Esophagus (tissue), 2 donors: ENCODE results near the gene TWNK. TPM values are rescaled to one million over a fixed set of nuclear protein-coding genes. Genes with fewer than 3 reads are reported as not detected.
A peak's percentile ranks its signal among the peaks of the same experiment; 100 is the strongest.

Experiments used
- H3K27ac ChIP-seq, 2 donors: one replicate each; pipeline ENCODE4 v1.5.1; 2013; ENCODE audit warnings: low read depth in 2 of 2, mild to moderate bottlenecking in 2 of 2, inconsistent platforms in 1 of 2, low read length in 1 of 2, moderate library complexity in 1 of 2
- H3K27me3 ChIP-seq, 2 donors: one replicate each; pipeline ENCODE4 v1.6.1; 2013; ENCODE audit warnings: low read length in 2 of 2, control low read depth in 1 of 2, mild to moderate bottlenecking in 1 of 2; ENCODE audit not compliant: insufficient read depth in 2 of 2, control insufficient read depth in 1 of 2
- H3K36me3 ChIP-seq, 2 donors: one replicate each; pipeline ENCODE4 v1.6.1; 2013; ENCODE audit warnings: low read length in 1 of 2; ENCODE audit not compliant: control insufficient read depth in 2 of 2, insufficient read depth in 2 of 2
- H3K4me1 ChIP-seq, 2 donors: one replicate each; pipeline ENCODE4 v1.6.1; 2013; ENCODE audit warnings: low read length in 1 of 2; ENCODE audit not compliant: control insufficient read depth in 2 of 2, insufficient read depth in 2 of 2
- H3K4me3 ChIP-seq, 2 donors: one replicate each; pipeline ENCODE4 v1.5.1; 2013; ENCODE audit warnings: low read length in 2 of 2, mild to moderate bottlenecking in 2 of 2, low read depth in 1 of 2, moderate library complexity in 1 of 2
- H3K9me3 ChIP-seq, 2 donors: one replicate each; pipeline ENCODE4 v1.6.1; 2013; ENCODE audit warnings: mild to moderate bottlenecking in 2 of 2, low read depth in 1 of 2, low read length in 1 of 2, moderate library complexity in 1 of 2; ENCODE audit not compliant: control insufficient read depth in 2 of 2, insufficient read depth in 1 of 2
- WGBS, 2 donors: extraction: QIAGEN DNeasy Blood & Tissue Kit; methylation state at CpG; one replicate each; pipeline ENCODE4 v1.1.7; 2013; 5-methylcytosine and 5-hydroxymethylcytosine counted together
- polyA plus RNA-seq, 2 donors: library from polyadenylated mRNA; stranded (reverse); fragments of 200-250 nt; gene quantifications; one replicate each; pipeline ENCODE4 v1.2.3, GENCODE V29; 2013
- donor health status: healthy with polysubstance abuse.
- donor health status: Bipolar disorder and iron deficiency.

Gene TWNK
- polyA plus RNA-seq, 2 donors: 3.6 to 7.1 TPM

GRCh38 chr10:100965820-100966219 is 21.5 kb upstream of the TWNK start:
- peaks cover 0 to 5% of the 10 kb centered on the region in 2 donors for H3K4me1 ChIP-seq
- no peaks in the 10 kb centered on the region for H3K9me3 ChIP-seq
- no peaks in the 10 kb centered on the region for H3K36me3 ChIP-seq
- 71 to 76% methylated on average over 5 of the region's 5 CpGs for WGBS, 2 donors
- no peak overlapping the region for H3K4me3 ChIP-seq
- H3K27me3 ChIP-seq: no peaks in the 10 kb centered on the region
- H3K27ac ChIP-seq: no peak overlapping the region

DNA sequence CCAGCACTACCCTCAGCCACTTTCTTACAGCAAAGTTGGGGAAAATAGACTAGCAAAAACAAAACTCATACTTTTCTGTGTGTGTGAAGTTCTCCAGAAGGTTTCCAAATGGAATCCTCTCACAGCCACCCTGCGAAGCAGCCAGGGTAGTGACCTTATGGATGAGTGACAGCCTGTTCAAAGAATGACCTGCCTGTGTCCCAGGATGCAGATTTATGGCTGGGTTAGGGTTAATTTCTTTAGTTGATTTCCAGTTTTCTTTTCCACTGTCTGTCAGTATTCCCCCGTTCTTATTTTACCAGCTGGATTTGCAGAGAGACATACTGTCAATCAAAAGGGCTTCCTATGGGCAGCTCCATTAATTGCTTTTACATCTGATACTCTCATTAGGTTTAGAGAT is 20.5 kb upstream of the TWNK start:
- Histone ChIP-seq H3K4me1 (peaks cover 0 to 5% of the 10 kb centered on the region in 2 donors), H3K9me3 (no peaks in the 10 kb centered on the region), H3K27ac (no peak overlapping the region), H3K36me3 (no peaks in the 10 kb centered on the region), H3K27me3 (no peaks in the 10 kb centered on the region), H3K4me3 (no peak overlapping the region)
- WGBS, 2 donors: 62 to 77% methylated on average over 2 of the region's 2 CpGs

- WGBS, 2 donors: 72 to 88% methylated on average over 2 of the region's 2 CpGs
These were observed 20.0 kb upstream of the TWNK start for GRCh38 chr10:100967332-100967731.

DNA sequence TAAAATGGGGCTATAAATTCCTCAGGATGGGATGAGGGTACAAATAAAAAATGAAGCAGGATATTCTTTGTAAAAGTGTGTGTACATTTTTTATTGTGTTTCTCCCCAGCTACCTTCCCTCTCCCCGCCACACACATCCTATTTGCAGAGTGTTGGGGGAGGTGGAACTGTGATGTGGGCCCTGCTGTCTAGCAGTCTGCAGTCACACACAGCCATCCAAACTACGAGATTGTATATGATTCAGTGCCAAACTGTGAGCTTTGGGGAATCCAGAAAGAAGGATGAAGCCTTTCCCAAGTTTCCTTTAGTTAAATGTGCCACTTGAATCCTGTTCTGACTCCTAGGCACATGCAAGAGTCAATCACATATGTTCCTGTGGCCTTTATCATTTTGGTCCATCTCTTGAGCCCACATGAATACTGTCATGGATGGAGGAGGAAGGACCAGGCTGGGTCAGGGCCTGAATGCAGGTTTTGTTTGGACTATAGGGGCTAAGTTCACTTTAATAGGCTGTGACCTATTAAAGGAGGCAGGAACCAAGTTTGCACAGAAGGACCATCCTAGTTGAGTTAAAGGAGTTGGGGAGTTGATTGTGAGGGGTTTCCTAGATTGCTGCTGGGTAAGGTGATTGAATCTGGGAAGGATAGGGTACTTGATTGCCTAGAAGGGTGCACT is 19.1 kb upstream of the TWNK start:
- Histone ChIP-seq H3K9me3 (no peaks in the 10 kb centered on the region), H3K4me1 (peaks cover 0 to 5% of the 10 kb centered on the region in 2 donors), H3K36me3 (no peaks in the 10 kb centered on the region), H3K27me3 (no peaks in the 10 kb centered on the region), H3K4me3 (no peak overlapping the region), H3K27ac (no peak overlapping the region)
- WGBS, 2 donors: 79 to 81% methylated on average over 2 of the region's 2 CpGs

More at GRCh38 chr10:100967332-100967731, 20.0 kb upstream of the TWNK start:
- Histone ChIP-seq H3K27ac (no peak overlapping the region), H3K36me3 (no peaks in the 10 kb centered on the region), H3K9me3 (no peaks in the 10 kb centered on the region), H3K4me3 (no peak overlapping the region), H3K4me1 (peaks cover 0 to 5% of the 10 kb centered on the region in 2 donors), H3K27me3 (no peaks in the 10 kb centered on the region)

- Histone ChIP-seq H3K4me1 (peaks cover 0 to 5% of the 10 kb centered on the region in 2 donors), H3K4me3 (peak overlapping the region; percentile 41 to 49), H3K27me3 (no peaks in the 10 kb centered on the region), H3K27ac (no peak overlapping the region), H3K9me3 (no peaks in the 10 kb centered on the region), H3K36me3 (no peaks in the 10 kb centered on the region)
- 20 to 23% methylated on average over 9 of the region's 9 CpGs for WGBS, 2 donors
These were observed 18.5 kb upstream of the TWNK start for GRCh38 chr10:100968863-100969186.

DNA sequence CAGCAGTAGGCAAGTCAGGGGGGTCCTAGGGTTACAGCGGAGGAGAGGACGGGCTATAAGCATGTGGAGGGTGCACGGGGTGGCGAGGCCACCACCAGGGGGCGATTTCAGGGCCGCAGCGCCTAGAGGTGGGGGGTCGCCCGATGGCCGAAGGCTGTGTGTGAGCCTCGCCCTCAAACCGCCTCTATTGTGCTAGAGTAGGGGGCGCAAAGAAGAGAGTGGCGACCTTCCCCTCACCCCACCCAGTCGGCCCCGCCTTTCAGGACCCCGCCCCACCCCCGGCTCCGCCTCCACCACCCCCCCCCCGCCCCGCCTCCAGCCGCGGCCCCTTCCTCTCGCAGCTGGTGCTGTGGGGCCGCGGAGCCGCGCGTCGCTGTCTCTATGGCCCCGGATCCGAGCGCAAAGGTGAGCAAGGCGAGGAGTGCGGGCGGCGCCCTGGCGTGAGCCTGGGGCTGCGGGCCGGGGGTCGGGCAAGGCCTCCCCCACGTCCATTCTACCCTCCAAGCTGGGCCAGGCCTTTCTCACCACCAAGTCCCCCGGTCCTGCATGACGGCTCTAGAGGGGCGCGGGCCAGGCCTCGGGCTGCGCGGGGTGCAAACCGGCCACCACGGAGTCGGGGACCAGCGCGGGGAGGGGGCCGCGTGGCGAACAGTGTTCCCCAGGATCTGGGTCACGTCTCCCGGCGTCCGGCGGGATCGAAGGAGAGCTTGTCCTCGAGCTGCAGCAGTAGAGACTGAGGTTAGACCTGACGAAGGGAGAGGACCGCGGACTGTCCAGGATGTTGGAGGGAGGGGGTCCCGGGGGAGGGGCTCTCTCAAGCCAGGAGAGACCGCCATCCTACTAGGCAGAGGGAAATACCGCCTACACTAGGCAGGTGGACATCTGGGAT is 17.9 kb upstream of the TWNK start, which contains the start of gene SEMA4G:
TSS of gene SEMA4G (plus strand) at position 318 of the 889 bp plus-strand sequence. CDS start 3,409 bp downstream, outside the sequence.
- Histone ChIP-seq H3K4me1 (peaks cover 0 to 5% of the 10 kb centered on the region in 2 donors), H3K27me3 (no peaks in the 10 kb centered on the region), H3K9me3 (no peaks in the 10 kb centered on the region), H3K36me3 (no peaks in the 10 kb centered on the region), H3K27ac (no peak within 1 kb of the TSS), H3K4me3 (peak within 1 kb of the TSS; percentile 49 to 61)
- 2 to 3% methylated on average over 49 to 69 of the region's 70 CpGs for WGBS, 2 donors

GRCh38 chr10:100970076-100970913 is 17.0 kb upstream of the TWNK start:
- WGBS, 2 donors: 28 to 35% methylated on average over 13 of the region's 13 CpGs
- Histone ChIP-seq H3K4me3 (peak overlapping the region; percentile 49 to 61), H3K27ac (no peak overlapping the region)

GRCh38 chr10:100970914-100971811 is 16.2 kb upstream of the TWNK start:
- Histone ChIP-seq H3K4me1 (peaks cover 0 to 5% of the 10 kb centered on the region in 2 donors), H3K4me3 (no peak overlapping the region), H3K36me3 (no peaks in the 10 kb centered on the region), H3K27ac (no peak overlapping the region), H3K9me3 (no peaks in the 10 kb centered on the region), H3K27me3 (no peaks in the 10 kb centered on the region)
- 41 to 67% methylated on average over 4 of the region's 4 CpGs for WGBS, 2 donors

More at GRCh38 chr10:100970076-100970913, 17.0 kb upstream of the TWNK start:
- no peaks in the 10 kb centered on the region for H3K36me3 ChIP-seq
- H3K4me1 ChIP-seq: peaks cover 0 to 5% of the 10 kb centered on the region in 2 donors
- no peaks in the 10 kb centered on the region for H3K27me3 ChIP-seq
- no peaks in the 10 kb centered on the region for H3K9me3 ChIP-seq
